ENCODE measurements around the gene ADORA1.

ADORA1 gene

GRCh38 chr1:203148579-203148978 is 21.1 kb downstream of the ADORA1 start:
- H3K4me1 Mint-ChIP-seq (ENCODE audit: low read depth) = no peaks in the 10 kb centered on the region

DNA sequence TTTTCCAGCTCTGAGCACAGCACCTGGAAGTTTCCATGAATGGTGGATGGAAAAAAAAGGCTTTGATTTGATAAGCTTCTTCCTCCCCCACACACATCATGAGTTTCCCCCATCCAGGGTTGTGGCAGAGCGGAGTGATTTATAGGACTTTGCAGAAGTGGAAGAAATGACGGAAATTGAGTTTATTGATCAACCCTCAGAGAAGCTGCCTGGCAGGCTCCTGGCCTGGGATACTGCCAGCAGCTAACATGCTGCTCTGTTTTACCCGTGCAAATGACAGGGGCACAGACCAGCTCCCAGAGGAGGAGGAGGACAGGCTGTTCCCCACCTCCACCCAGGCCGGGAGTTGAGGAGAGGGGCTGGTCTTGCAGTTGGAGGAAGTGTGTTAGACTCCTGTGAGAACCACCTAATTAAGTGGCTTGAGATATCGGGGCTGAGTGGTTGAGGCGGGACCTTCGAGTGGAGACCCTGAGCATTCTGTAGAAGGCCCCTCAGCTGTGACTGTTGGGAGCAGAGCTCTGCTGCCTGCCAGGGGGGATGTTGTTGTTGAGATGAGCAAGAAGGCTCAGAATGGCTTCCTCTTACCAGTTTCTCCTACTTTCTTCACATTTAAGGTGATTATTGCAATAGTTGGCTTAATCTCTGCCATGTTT is 21.8 kb downstream of the ADORA1 start:
- no peaks in the 10 kb centered on the region for H3K4me1 Mint-ChIP-seq (ENCODE audit: low read depth)
- DNase-seq (ENCODE audit: low spot score) = no peak
- no peaks in the 10 kb centered on the region for H3K36me3 Mint-ChIP-seq (ENCODE audit: low read depth)
- no peak overlapping the region for H3K27ac Mint-ChIP-seq
- no peak overlapping the region for H3K4me3 Mint-ChIP-seq
- H3K27me3 Mint-ChIP-seq (ENCODE audit: low read depth) = peaks cover 3% of the 10 kb centered on the region
- H3K9me3 Mint-ChIP-seq = no peaks in the 10 kb centered on the region

More at GRCh38 chr1:203148579-203148978, 21.1 kb downstream of the ADORA1 start:
- Mint-ChIP-seq H3K4me3 (no peak overlapping the region), H3K27ac (no peak overlapping the region), H3K9me3 (no peaks in the 10 kb centered on the region), H3K36me3 (ENCODE audit: low read depth) (no peaks in the 10 kb centered on the region), H3K27me3 (ENCODE audit: low read depth) (peaks cover 3% of the 10 kb centered on the region)
- no peak for DNase-seq (ENCODE audit: low spot score)

DNA sequence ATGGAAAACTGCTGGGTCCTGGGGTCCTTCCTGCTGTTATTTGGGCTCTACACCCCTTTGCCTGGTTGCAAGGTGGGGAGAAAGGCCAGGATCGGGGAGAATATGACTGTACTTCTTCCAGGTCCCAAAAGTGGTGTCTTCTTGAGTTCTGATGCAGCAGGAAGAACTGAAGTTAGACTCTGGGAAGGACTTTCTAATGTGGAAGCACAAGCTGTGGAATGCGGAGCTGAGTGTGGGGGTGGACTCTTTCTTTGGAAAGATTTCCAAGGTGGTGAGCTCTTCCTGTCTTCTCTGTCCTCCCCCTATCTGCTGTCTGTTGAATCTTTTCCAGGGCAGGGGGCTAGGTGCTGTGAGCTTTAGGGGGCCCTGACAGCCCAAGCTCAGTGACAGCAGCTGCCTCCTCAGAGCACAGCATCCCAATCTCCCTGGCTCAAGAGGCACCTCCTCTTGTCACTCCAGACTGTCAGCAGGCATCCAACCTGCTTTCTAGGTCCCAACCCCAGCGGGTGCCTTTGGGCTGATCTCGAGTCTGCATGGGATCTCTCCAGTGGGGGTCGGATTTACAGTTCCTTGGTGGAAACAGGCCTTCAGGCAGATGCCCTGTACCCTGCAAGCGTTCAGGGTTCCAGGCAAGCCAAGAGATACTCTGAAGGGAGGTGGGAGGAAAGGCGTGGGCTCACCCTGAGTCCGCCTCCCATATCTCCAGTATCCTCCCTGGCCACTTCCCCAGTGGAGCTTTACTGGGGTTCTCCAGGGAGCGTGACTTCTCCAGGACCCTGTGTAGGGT is 23.2 kb downstream of the ADORA1 start:
- no peaks in the 10 kb centered on the region for H3K36me3 Mint-ChIP-seq (ENCODE audit: low read depth)
- H3K9me3 Mint-ChIP-seq = no peaks in the 10 kb centered on the region
- H3K4me1 Mint-ChIP-seq (ENCODE audit: low read depth) = no peaks in the 10 kb centered on the region
- H3K27ac Mint-ChIP-seq = no peak overlapping the region
- peaks cover 3% of the 10 kb centered on the region for H3K27me3 Mint-ChIP-seq (ENCODE audit: low read depth)
- DNase-seq (ENCODE audit: low spot score) = no peak
- H3K4me3 Mint-ChIP-seq = no peak overlapping the region

DNA sequence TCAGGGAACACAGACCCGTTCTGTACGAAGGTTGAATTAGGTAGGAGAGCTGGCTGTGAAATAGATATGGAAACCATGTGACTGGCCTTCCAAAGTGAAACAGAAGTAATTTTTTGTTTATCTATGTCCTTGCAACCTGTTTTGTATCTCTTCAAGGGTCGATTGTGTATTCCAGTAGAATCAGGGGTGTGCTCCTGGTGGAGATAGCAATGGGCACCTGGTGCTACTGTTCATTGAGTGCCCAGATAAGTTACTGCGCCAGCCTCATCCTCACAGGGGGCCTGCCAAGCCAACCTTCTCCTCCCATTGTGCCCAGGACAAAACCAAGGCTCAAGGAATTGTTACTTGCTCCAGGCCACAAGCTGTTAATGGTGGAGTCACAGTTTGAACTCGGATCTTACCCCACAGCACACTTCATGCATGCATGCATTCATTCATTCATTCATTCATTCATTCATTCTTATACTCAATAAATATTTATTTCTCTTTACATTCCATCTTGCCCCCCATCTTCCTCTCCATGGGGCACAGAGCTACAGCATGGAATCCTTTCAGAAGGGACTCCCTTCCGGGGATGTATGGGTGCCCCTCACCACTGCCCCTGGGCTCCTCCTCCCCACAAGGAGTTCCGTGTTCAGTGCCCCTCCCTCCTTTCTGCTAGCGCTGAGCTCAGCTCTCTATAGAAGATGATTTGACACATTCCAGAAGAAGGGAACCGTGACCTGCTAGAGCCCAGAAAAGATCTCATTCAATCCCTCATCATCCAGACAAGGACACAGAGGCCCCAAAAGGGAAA is 24.0 kb downstream of the ADORA1 start:
- H3K27me3 Mint-ChIP-seq (ENCODE audit: low read depth) = peaks cover 5% of the 10 kb centered on the region
- no peaks in the 10 kb centered on the region for H3K4me1 Mint-ChIP-seq (ENCODE audit: low read depth)
- H3K27ac Mint-ChIP-seq = no peak overlapping the region
- no peaks in the 10 kb centered on the region for H3K9me3 Mint-ChIP-seq
- H3K4me3 Mint-ChIP-seq = no peak overlapping the region
- H3K36me3 Mint-ChIP-seq (ENCODE audit: low read depth) = no peaks in the 10 kb centered on the region
- DNase-seq (ENCODE audit: low spot score) = no peak

DNA sequence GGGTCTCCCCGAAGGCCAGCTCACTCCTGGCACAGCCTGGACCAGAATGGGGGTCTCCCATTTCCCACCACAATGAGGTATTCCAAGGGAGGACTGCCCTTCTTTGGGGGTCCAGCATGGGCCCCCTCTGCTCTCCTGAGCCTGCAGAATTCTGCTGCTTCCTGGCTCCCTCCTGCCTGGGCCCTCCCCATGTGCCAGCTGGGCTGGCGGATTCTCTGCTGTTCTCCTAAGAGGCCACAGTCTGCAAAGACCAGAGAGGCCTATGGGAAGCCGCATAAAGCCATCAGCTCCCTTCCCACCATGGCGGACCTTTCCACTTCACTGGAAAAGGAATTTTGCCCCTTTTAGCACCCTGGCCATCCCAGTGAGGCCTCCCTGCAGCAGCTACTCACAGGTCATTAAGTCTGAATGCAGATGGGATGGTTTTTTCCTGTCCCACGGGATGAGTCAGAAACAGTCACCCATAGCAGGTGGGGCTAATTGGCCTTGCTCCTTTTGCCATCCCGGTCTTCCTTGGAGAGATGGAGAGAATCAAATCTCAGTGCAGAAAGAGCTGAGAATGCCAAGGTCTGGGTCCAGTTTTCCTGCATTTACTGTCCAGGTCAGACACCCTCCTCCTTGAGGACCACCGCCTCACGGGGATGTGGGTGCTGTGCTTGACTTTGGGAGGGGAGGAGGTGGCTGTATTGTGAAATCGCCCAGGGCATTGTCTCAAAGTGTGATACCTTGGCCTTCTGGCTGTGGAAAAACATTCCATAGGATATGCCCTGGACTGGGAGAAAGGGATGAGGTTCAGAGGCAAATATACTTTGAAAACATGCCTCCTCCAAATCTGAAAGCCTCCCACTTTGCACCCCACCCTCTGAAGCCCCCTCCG is 24.9 kb downstream of the ADORA1 start:
- Mint-ChIP-seq H3K27ac (no peak overlapping the region), H3K4me3 (no peak overlapping the region), H3K9me3 (no peaks in the 10 kb centered on the region), H3K36me3 (ENCODE audit: low read depth) (no peaks in the 10 kb centered on the region), H3K27me3 (ENCODE audit: low read depth) (peaks cover 7% of the 10 kb centered on the region), H3K4me1 (ENCODE audit: low read depth) (no peaks in the 10 kb centered on the region)
- no peak for DNase-seq (ENCODE audit: low spot score)

DNA sequence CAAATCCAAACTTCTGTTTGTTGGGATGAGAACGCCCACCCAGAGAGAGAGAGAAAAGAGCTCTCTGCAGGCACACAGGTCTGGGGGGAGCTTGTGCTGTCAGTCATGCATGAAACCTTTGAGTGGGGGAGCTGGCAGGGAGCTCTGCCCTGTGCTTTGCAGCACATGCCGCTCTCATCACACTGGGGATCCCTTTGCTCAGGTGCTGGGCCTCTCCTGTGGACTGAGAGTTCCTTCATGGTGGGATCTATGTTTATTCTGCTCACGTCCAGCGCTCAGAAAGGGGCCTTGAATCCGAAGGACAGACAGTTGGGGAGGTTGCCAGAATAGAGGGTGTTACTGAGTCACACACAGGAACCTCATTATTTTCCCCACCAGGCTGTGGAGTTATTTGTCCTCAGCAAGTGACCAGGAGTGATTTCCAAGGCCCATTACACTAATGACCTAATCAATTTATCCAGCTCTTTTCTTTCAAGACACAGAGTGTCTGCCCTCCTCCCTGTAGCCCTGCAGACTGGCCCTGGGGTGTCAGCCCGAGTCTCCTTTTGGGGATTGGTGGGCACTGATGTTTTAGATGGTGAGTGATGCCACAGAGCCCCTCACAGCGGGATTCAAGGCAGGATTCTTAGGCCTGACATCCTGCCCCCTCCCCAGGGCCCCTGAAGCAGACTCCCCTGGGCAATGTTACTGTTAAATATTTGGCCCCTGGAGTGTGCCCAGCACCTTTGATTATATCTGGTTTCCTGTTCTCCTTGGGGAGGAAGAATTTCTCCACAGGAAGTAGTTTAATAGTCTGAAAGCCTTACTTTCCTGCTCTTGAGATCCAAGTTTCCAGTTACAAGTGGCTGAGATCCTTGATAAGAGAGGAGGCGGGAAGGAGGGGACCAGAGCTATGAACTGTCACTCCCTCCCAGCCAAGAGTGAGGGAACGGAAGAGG is 25.8 kb downstream of the ADORA1 start:
- no peak for DNase-seq (ENCODE audit: low spot score)
- H3K9me3 Mint-ChIP-seq = no peaks in the 10 kb centered on the region
- no peak overlapping the region for H3K4me3 Mint-ChIP-seq
- peaks cover 7% of the 10 kb centered on the region for H3K27me3 Mint-ChIP-seq (ENCODE audit: low read depth)
- no peaks in the 10 kb centered on the region for H3K4me1 Mint-ChIP-seq (ENCODE audit: low read depth)
- H3K27ac Mint-ChIP-seq = no peak overlapping the region
- H3K36me3 Mint-ChIP-seq (ENCODE audit: low read depth) = no peaks in the 10 kb centered on the region

- Mint-ChIP-seq H3K9me3 (no peaks in the 10 kb centered on the region), H3K4me1 (ENCODE audit: low read depth) (no peaks in the 10 kb centered on the region), H3K4me3 (no peak overlapping the region), H3K36me3 (ENCODE audit: low read depth) (no peaks in the 10 kb centered on the region), H3K27ac (no peak overlapping the region), H3K27me3 (ENCODE audit: low read depth) (peaks cover 8% of the 10 kb centered on the region)
- DNase-seq (ENCODE audit: low spot score) = no peak
Observed at GRCh38 chr1:203153989-203154821, 26.7 kb downstream of the ADORA1 start.

DNA sequence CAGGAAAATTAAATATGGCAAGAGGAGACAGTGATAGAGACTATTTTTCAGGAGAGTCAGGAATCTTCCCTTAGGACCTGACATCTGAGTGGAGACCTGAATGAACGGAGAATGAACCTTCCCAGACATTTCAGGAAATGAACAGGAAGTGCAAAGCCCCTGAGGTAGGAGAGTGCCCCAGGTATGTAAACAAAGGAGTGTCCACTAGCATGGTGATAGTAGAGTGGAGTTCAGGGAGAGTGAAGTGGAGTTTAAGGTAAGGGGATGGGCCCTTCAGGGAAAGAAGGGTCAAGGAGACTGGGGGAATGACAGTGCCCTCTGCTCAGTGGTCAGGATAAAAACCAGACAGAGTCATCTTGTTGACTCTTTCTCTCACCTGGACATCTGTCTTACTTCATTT is 28.8 kb downstream of the ADORA1 start:
- Mint-ChIP-seq H3K36me3 (ENCODE audit: low read depth) (no peaks in the 10 kb centered on the region), H3K27ac (no peak overlapping the region), H3K4me1 (ENCODE audit: low read depth) (no peaks in the 10 kb centered on the region), H3K4me3 (no peak overlapping the region), H3K9me3 (no peaks in the 10 kb centered on the region), H3K27me3 (ENCODE audit: low read depth) (peaks cover 8% of the 10 kb centered on the region)
- no peak for DNase-seq (ENCODE audit: low spot score)

- H3K27ac Mint-ChIP-seq = no peak overlapping the region
- no peaks in the 10 kb centered on the region for H3K9me3 Mint-ChIP-seq
- no peak for DNase-seq (ENCODE audit: low spot score)
- H3K36me3 Mint-ChIP-seq (ENCODE audit: low read depth) = no peaks in the 10 kb centered on the region
- H3K27me3 Mint-ChIP-seq (ENCODE audit: low read depth) = peaks cover 8% of the 10 kb centered on the region
- no peak overlapping the region for H3K4me3 Mint-ChIP-seq
- H3K4me1 Mint-ChIP-seq (ENCODE audit: low read depth) = no peaks in the 10 kb centered on the region
Observed at GRCh38 chr1:203158423-203158822, 30.9 kb downstream of the ADORA1 start.

- H3K4me3 Mint-ChIP-seq = no peak overlapping the region
- H3K27me3 Mint-ChIP-seq (ENCODE audit: low read depth) = peaks cover 8% of the 10 kb centered on the region
- H3K27ac Mint-ChIP-seq = no peak overlapping the region
- H3K9me3 Mint-ChIP-seq = no peaks in the 10 kb centered on the region
- DNase-seq (ENCODE audit: low spot score) = no peak
- no peaks in the 10 kb centered on the region for H3K4me1 Mint-ChIP-seq (ENCODE audit: low read depth)
- no peaks in the 10 kb centered on the region for H3K36me3 Mint-ChIP-seq (ENCODE audit: low read depth)
Observed at GRCh38 chr1:203158960-203159665, 31.6 kb downstream of the ADORA1 start.

- H3K4me1 Mint-ChIP-seq (ENCODE audit: low read depth) = no peaks in the 10 kb centered on the region
- no peak for DNase-seq (ENCODE audit: low spot score)
- peaks cover 8% of the 10 kb centered on the region for H3K27me3 Mint-ChIP-seq (ENCODE audit: low read depth)
- no peak overlapping the region for H3K27ac Mint-ChIP-seq
- no peaks in the 10 kb centered on the region for H3K36me3 Mint-ChIP-seq (ENCODE audit: low read depth)
- no peaks in the 10 kb centered on the region for H3K9me3 Mint-ChIP-seq
- no peak overlapping the region for H3K4me3 Mint-ChIP-seq
Observed at GRCh38 chr1:203159844-203160243, 32.3 kb downstream of the ADORA1 start.

- H3K4me1 Mint-ChIP-seq (ENCODE audit: low read depth) = no peaks in the 10 kb centered on the region
- H3K36me3 Mint-ChIP-seq (ENCODE audit: low read depth) = no peaks in the 10 kb centered on the region
- peaks cover 6% of the 10 kb centered on the region for H3K27me3 Mint-ChIP-seq (ENCODE audit: low read depth)
- no peak for DNase-seq (ENCODE audit: low spot score)
- no peak overlapping the region for H3K4me3 Mint-ChIP-seq
- H3K9me3 Mint-ChIP-seq = no peaks in the 10 kb centered on the region
- no peak overlapping the region for H3K27ac Mint-ChIP-seq
Observed at GRCh38 chr1:203161175-203161574, 33.6 kb downstream of the ADORA1 start.
